Measurements from ENCODE around the gene DEAF1.

DNA sequence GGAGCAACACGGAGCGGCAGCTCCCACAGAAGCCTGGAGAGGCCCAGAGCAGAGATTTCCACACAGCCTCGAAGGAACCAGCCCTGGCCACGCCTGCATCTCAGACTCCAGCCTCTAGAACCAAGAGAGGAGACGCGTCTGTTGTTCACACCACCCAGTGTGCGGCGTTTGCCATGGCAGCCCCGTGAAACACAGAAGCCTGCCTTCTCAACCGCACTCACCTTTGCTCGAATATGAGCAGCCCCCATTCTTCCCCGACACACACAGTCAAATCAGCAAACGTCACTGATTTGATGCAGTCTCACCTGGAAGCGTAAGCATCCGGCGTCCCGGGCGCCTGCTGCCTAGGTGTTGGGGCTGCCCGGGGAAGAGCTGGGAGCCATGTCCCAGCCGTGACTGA is 38.0 kb upstream of the DEAF1 start:
- TF ChIP-seq POLR2A (IDR thresholded peaks at IDR 0.05; ENCODE audit: low read depth, low read length) = no peak
- TF ChIP-seq, protein P1, sequence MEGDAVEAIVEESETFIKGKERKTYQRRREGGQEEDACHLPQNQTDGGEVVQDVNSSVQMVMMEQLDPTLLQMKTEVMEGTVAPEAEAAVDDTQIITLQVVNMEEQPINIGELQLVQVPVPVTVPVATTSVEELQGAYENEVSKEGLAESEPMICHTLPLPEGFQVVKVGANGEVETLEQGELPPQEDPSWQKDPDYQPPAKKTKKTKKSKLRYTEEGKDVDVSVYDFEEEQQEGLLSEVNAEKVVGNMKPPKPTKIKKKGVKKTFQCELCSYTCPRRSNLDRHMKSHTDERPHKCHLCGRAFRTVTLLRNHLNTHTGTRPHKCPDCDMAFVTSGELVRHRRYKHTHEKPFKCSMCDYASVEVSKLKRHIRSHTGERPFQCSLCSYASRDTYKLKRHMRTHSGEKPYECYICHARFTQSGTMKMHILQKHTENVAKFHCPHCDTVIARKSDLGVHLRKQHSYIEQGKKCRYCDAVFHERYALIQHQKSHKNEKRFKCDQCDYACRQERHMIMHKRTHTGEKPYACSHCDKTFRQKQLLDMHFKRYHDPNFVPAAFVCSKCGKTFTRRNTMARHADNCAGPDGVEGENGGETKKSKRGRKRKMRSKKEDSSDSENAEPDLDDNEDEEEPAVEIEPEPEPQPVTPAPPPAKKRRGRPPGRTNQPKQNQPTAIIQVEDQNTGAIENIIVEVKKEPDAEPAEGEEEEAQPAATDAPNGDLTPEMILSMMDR (IDR thresholded peaks at IDR 0.05; ENCODE audit: extremely low read depth in 1 of 2, insufficient read depth in 1 of 2, low read depth in 1 of 2, low read length in 2 of 2) = no peak
- TF ChIP-seq, protein P2, sequence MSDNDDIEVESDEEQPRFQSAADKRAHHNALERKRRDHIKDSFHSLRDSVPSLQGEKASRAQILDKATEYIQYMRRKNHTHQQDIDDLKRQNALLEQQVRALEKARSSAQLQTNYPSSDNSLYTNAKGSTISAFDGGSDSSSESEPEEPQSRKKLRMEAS (IDR thresholded peaks at IDR 0.05; ENCODE audit: insufficient read depth, insufficient read length) = no peak
- no peak for TF ChIP-seq GATA2 (IDR thresholded peaks at IDR 0.05; ENCODE audit: insufficient read depth, insufficient read length, low read depth, low read length)

Data from endothelial cell of umbilical vein (primary cell).